OCI-LY7 (cell line): ENCODE measurements around the gene CDC34. TPM values are rescaled to one million over a fixed set of nuclear protein-coding genes. Genes with fewer than 3 reads are reported as not detected.

ENCODE experiments used
- BruUV-seq: library from RNA; stranded (reverse); fragments of 400-500 nt; replicated peaks from 2 replicates; lab custom pipeline; 2021; lab: Mats Ljungman, UMichigan
- CTCF ChIA-PET: fragments of 300-600 bp; sonication (Branson Sonifier 250); formaldehyde crosslinking; loops from one replicate; lab custom pipeline; 2022; ENCODE audit warnings: antibody characterized with exemption; ENCODE audit not compliant: unreplicated experiment; lab: Charles Lee
- POLR2A ChIA-PET: fragments of 300-600 bp; sonication (Branson Sonifier 250); formaldehyde crosslinking; loops from one replicate; lab custom pipeline; 2022; ENCODE audit warnings: antibody characterized with exemption; lab: Charles Lee
- DNase-seq: peaks from one replicate; pipeline ENCODE4 v3.0.0-alpha.2; 2015; ENCODE audit warnings: low spot score
- H2AFZ ChIP-seq: fragments of 200-600 bp; sonication (generic), shearing (Covaris generic); 2 replicates; pipeline ENCODE4 v1.6.1; 2014; ENCODE audit warnings: mild to moderate bottlenecking, antibody characterized with exemption, low read length, moderate library complexity
- H3K27ac ChIP-seq: fragments of 200-600 bp; sonication (generic); 2 replicates; pipeline ENCODE4 v1.5.1; 2014; ENCODE audit warnings: mixed run types, low read depth, mild to moderate bottlenecking, moderate library complexity, low read length, inconsistent platforms; ENCODE audit not compliant: poor library complexity, severe bottlenecking
- H3K36me3 ChIP-seq: fragments of 200-600 bp; sonication (generic); 2 replicates; pipeline ENCODE4 v1.6.1; 2014; ENCODE audit warnings: mild to moderate bottlenecking, antibody characterized with exemption, low read length, moderate library complexity, mixed read lengths; ENCODE audit not compliant: insufficient read depth
- H3K4me1 ChIP-seq: fragments of 200-600 bp; sonication (generic); 2 replicates; pipeline ENCODE4 v1.5.1; 2014; ENCODE audit warnings: mild to moderate bottlenecking, low read length; ENCODE audit not compliant: insufficient read depth, poor library complexity, severe bottlenecking
- H3K4me2 ChIP-seq: fragments of 200-600 bp; sonication (generic); 2 replicates; pipeline ENCODE4 v1.6.1; 2014; ENCODE audit warnings: mild to moderate bottlenecking, low read length
- H3K4me3 ChIP-seq: fragments of 200-600 bp; sonication (generic); 2 replicates; pipeline ENCODE4 v1.5.1; 2014; ENCODE audit warnings: mild to moderate bottlenecking, low read depth, low read length; ENCODE audit not compliant: poor library complexity, severe bottlenecking
- H3K79me2 ChIP-seq: fragments of 200-600 bp; sonication (generic); 2 replicates; pipeline ENCODE4 v1.6.1; 2016; ENCODE audit warnings: low read depth, mild to moderate bottlenecking, low read length, moderate library complexity, mixed read lengths; ENCODE audit not compliant: insufficient read depth
- H3K9me2 ChIP-seq: fragments of 200-600 bp; sonication (generic); 2 replicates; pipeline ENCODE4 v1.6.1; 2016; ENCODE audit warnings: mild to moderate bottlenecking, low read length, mixed read lengths; ENCODE audit not compliant: insufficient read depth
- H3K9me3 ChIP-seq: fragments of 200-600 bp; sonication (generic); 2 replicates; pipeline ENCODE4 v1.6.1; 2014; ENCODE audit warnings: mild to moderate bottlenecking, mixed run types, low read length, mixed read lengths
- H4K20me1 ChIP-seq: fragments of 200-600 bp; sonication (generic); 2 replicates; pipeline ENCODE4 v1.6.1; 2014; ENCODE audit warnings: mild to moderate bottlenecking, antibody characterized with exemption, low read length, moderate library complexity, mixed read lengths; ENCODE audit not compliant: insufficient read depth
- EZH2phosphoT487 ChIP-seq: fragments of 200-600 bp; sonication (generic); IDR thresholded peaks from 2 replicates; pipeline ENCODE4 v1.6.1; 2018; ENCODE audit warnings: low read depth, borderline replicate concordance, mild to moderate bottlenecking, mixed run types, antibody characterized with exemption, low read length, moderate library complexity, mixed read lengths
- intact Hi-C: fragments of 100-400 bp; cut with micrococcal nuclease; formaldehyde crosslinking; loops from one replicate; pipeline ENCODE4 v1.10.0; 2022; ENCODE audit not compliant: unreplicated experiment
- total RNA-seq, 2 experiments: library from RNA; depleted of rRNA in 1 of 2; stranded (reverse); fragments of >200 nt in 1 of 2; shearing (Covaris generic) in 1 of 2; gene quantifications; 2 replicates each; pipeline ENCODE4 v1.2.3, GENCODE V29; 2014 to 2022
- TF ChIP-seq, protein P1 (sequence below): fragments of 200-600 bp; sonication (generic); conservative IDR thresholded peaks from 2 replicates; pipeline ENCODE4 v1.5.1; 2014; ENCODE audit warnings: mild to moderate bottlenecking, antibody characterized with exemption, low read length, moderate library complexity, mixed read lengths

CDC34 gene
- total RNA-seq, 2 experiments from 2014 or later, result 58.2 to 77.2 TPM

DNA sequence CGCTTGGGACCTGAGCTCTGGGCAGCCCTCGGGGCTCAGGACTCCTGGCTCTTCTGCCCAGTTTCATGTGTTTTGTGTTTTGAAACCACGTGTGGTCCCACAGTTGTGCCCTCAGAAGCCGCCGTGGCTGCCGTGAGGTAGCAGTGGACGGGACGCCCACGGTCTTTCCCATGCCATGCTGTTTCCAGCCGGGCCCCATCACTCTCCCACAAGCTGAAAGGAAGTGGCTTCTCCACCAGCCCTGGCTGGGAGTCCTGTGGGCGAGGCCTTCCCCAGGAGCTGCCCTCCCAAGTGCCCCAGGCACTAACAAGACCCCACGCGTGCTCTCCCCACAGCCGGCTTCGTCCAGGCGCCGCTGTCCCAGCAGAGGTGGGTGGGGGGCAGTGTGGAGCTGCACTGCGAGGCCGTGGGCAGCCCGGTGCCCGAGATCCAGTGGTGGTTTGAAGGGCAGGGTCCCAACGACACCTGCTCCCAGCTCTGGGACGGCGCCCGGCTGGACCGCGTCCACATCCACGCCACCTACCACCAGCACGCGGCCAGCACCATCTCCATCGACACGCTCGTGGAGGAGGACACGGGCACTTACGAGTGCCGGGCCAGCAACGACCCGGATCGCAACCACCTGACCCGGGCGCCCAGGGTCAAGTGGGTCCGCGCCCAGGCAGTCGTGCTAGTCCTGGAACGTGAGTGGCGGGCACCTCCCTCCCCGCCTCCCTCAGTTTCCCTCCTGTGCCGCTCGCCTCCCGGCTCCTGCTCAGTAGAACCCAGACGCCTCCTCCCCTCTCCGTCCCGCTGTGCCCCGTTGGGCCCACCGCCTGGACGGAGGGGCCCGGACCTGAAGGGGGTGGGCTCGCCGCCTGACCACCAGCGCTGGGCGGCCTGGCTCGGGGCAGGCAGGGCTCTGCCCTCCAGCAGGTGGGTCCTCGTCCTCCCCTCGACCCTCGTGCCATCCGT is 46.2 kb downstream of the CDC34 start:
- Histone ChIP-seq H3K9me3 (no peaks in the 10 kb centered on the region), H3K27ac (no peak overlapping the region), H2AFZ (no peak overlapping the region), H3K36me3 (peaks cover 50% of the 10 kb centered on the region), H3K4me1 (peaks cover 23% of the 10 kb centered on the region), H4K20me1 (peaks cover 6% of the 10 kb centered on the region; the same call in 1 of the 2 replicates), H3K9me2 (no peaks in the 10 kb centered on the region), H3K4me2 (no peak overlapping the region), H3K4me3 (no peak overlapping the region), H3K79me2 (peaks cover 50% of the 10 kb centered on the region)
- DNase-seq, result no peak
- BruUV-seq, result no TSS peak
- POLR2A ChIA-PET, result no interaction called here
- intact Hi-C loops, result no loop called here
- TF ChIP-seq, protein P1, sequence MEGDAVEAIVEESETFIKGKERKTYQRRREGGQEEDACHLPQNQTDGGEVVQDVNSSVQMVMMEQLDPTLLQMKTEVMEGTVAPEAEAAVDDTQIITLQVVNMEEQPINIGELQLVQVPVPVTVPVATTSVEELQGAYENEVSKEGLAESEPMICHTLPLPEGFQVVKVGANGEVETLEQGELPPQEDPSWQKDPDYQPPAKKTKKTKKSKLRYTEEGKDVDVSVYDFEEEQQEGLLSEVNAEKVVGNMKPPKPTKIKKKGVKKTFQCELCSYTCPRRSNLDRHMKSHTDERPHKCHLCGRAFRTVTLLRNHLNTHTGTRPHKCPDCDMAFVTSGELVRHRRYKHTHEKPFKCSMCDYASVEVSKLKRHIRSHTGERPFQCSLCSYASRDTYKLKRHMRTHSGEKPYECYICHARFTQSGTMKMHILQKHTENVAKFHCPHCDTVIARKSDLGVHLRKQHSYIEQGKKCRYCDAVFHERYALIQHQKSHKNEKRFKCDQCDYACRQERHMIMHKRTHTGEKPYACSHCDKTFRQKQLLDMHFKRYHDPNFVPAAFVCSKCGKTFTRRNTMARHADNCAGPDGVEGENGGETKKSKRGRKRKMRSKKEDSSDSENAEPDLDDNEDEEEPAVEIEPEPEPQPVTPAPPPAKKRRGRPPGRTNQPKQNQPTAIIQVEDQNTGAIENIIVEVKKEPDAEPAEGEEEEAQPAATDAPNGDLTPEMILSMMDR, result no peak
- no peak for TF ChIP-seq EZH2phosphoT487
- CTCF ChIA-PET, result no interaction called here

DNA sequence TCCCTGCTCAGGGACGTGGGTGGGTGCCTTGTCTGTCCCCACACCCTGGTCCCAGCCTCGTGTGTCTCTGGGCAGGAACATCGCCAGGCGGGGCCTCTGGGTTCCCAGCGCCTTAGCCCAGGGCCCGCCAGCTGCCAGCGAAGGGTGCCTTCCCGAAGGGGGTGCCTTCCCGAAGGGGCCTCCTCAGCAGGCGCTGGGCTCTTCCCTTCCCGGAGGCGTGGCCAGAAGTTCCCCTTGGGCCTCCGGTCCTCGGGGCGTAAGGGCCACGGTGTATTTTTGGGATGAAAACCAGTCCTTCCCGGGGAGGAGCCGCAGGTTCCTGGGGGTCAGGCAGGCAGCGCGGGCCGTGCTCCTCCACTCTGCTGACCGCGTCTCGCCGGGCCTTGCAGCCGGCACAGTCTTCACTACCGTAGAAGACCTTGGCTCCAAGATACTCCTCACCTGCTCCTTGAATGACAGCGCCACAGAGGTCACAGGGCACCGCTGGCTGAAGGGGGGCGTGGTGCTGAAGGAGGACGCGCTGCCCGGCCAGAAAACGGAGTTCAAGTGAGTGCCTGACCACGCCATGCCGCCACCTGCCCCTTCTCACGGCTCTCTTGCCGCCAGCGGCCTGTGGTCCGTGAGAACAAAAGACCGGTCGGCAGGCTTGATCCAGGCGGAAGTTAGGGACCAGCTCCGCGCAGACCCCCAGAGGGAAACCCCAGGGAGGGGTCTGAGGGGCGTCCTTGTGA is 47.7 kb downstream of the CDC34 start:
- no peak for DNase-seq
- ChIA-PET CTCF (no interaction called here), POLR2A (no interaction called here)
- H3K4me2 ChIP-seq, result no peak overlapping the region
- H3K79me2 ChIP-seq, result peaks cover 35% of the 10 kb centered on the region
- no TSS peak for BruUV-seq
- no peak overlapping the region for H3K27ac ChIP-seq
- no peaks in the 10 kb centered on the region for H3K9me2 ChIP-seq
- no peak overlapping the region for H2AFZ ChIP-seq
- H3K4me1 ChIP-seq, result peaks cover 16% of the 10 kb centered on the region
- H3K36me3 ChIP-seq, result peaks cover 58% of the 10 kb centered on the region
- no peaks in the 10 kb centered on the region; the same call in 1 of the 2 replicates for H4K20me1 ChIP-seq
- H3K9me3 ChIP-seq, result no peaks in the 10 kb centered on the region
- intact Hi-C loops, result no loop called here
- no peak overlapping the region for H3K4me3 ChIP-seq
- TF ChIP-seq EZH2phosphoT487, result no peak
- TF ChIP-seq, protein P1, result no peak

DNA sequence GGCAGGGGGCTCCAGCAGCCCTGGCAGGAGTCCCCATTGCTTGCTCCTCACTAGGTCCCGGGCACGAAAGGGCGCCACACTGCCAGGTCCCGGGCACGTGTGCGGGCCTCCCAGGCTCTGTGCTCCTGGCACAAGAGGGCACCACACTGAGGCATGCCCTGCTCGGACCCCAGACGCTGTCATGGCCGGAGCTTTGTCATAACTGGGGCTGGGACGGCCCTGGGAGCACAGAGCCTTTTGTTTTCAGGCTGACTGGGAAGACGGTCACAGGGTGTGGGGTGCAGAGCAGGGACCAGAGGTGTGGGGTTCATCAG is 48.2 kb downstream of the CDC34 start:
- peaks cover 30% of the 10 kb centered on the region for H3K79me2 ChIP-seq
- no peak overlapping the region for H3K4me2 ChIP-seq
- no peaks in the 10 kb centered on the region for H3K9me3 ChIP-seq
- BruUV-seq, result no TSS peak
- POLR2A ChIA-PET, result no interaction called here
- DNase-seq, result no peak
- no peaks in the 10 kb centered on the region for H3K9me2 ChIP-seq
- intact Hi-C loops, result no loop called here
- no peaks in the 10 kb centered on the region; the same call in 1 of the 2 replicates for H4K20me1 ChIP-seq
- peaks cover 55% of the 10 kb centered on the region for H3K36me3 ChIP-seq
- no peak overlapping the region for H2AFZ ChIP-seq
- H3K4me1 ChIP-seq, result peaks cover 11% of the 10 kb centered on the region
- CTCF ChIA-PET, result no interaction called here
- no peak overlapping the region for H3K4me3 ChIP-seq
- H3K27ac ChIP-seq, result no peak overlapping the region
- TF ChIP-seq EZH2phosphoT487, result no peak
